ENCODE results near the gene GGTLC1. TPM values are rescaled to one million over a fixed set of nuclear protein-coding genes. Genes with fewer than 3 reads are reported as not detected.

Gene GGTLC1
- total RNA-seq, 1 experiment from 2014 or later = not detected

- no peaks in the 10 kb centered on the region for H3K27me3 ChIP-seq (ENCODE audit: insufficient read depth, low read length)
- no peak overlapping the region for H3K27ac Mint-ChIP-seq
- H2AFZ ChIP-seq (ENCODE audit: low read length) = no peak overlapping the region
- H2BK15ac ChIP-seq (ENCODE audit: low read depth, low read length) = no peak overlapping the region
- H3K36me3 Mint-ChIP-seq (ENCODE audit: insufficient read depth in 1 of 3, low read depth in 3 of 3) = no peaks in the 10 kb centered on the region; a peak in 1 of 7 replicates
- H3K79me2 ChIP-seq (ENCODE audit: insufficient read depth, low read length) = no peaks in the 10 kb centered on the region
- H3K56ac ChIP-seq (ENCODE audit: insufficient read length, low read depth, low read length) = no peak overlapping the region
- H3K79me1 ChIP-seq (ENCODE audit: insufficient read depth, low read depth, low read length, poor library complexity, severe bottlenecking) = no peaks in the 10 kb centered on the region
- H2AK5ac ChIP-seq (ENCODE audit: insufficient read length, low read length) = no peak overlapping the region
- no peak overlapping the region for H3K18ac ChIP-seq (ENCODE audit: insufficient read length, low read depth, low read length)
- no peak overlapping the region for H2BK120ac ChIP-seq (ENCODE audit: low read depth, low read length, poor library complexity, severe bottlenecking)
- no peak overlapping the region for H3K4me3 Mint-ChIP-seq
- no peak overlapping the region for H4K5ac ChIP-seq (ENCODE audit: insufficient read length, low read depth, low read length)
- no peak overlapping the region for H4K91ac ChIP-seq (ENCODE audit: insufficient read length, low read depth, low read length)
- no peak overlapping the region for H4K8ac ChIP-seq (replicated peaks; ENCODE audit: insufficient read length, low read depth, low read length)
- H3K23me2 ChIP-seq (ENCODE audit: insufficient read length, low read depth, low read length, poor library complexity, severe bottlenecking) = no peaks in the 10 kb centered on the region
- no peaks in the 10 kb centered on the region for H4K20me1 ChIP-seq (ENCODE audit: control insufficient read depth, insufficient read depth, insufficient read length)
- DNase-seq = no peak
- H3K9me3 Mint-ChIP-seq = no peaks in the 10 kb centered on the region; a peak in 2 of 5 replicates
- no peaks in the 10 kb centered on the region; the same call in none of the 2 replicates for H3K27me3 Mint-ChIP-seq (ENCODE audit: low read depth)
- H2BK20ac ChIP-seq (ENCODE audit: low read depth, low read length, poor library complexity, severe bottlenecking) = no peak overlapping the region
- H3K4ac ChIP-seq (ENCODE audit: low read depth, low read length) = no peak overlapping the region
- no peak overlapping the region for H3K14ac ChIP-seq (ENCODE audit: insufficient read depth, low read length)
- TF ChIP-seq CTCF (conservative IDR thresholded peaks at IDR 0.05) = no peak
- no peak overlapping the region for H3K9ac ChIP-seq (ENCODE audit: extremely low read depth, insufficient read length, low read length)
- no peaks in the 10 kb centered on the region; the same call in 1 of the 2 replicates for H3K4me1 ChIP-seq (ENCODE audit: insufficient read depth, low read length)
- H3K27ac ChIP-seq (ENCODE audit: insufficient read length, low read depth, low read length) = no peak overlapping the region
- H2BK5ac ChIP-seq (ENCODE audit: insufficient read length, low read length) = no peak overlapping the region
- H3K9me3 ChIP-seq (ENCODE audit: control insufficient read depth, low read depth, low read length) = no peaks in the 10 kb centered on the region
- no peak overlapping the region for H3T11ph ChIP-seq (ENCODE audit: low read length)
- peaks cover 15 to 27% of the 10 kb centered on the region in 2 experiments for H3K4me1 Mint-ChIP-seq
- no peak overlapping the region for H3K4me2 ChIP-seq (ENCODE audit: insufficient read depth, insufficient read length, low read length)
- WGBS (ENCODE audit: extremely low coverage, insufficient read length, low lambda C conversion rate) = no CpG with 5 or more reads among the region's 7 CpGs
- H2BK12ac ChIP-seq (ENCODE audit: insufficient read length, low read depth, low read length) = no peak overlapping the region
- H3K23ac ChIP-seq (ENCODE audit: insufficient read length, low read depth, low read length) = no peak overlapping the region
Observed at GRCh38 chr20:24001712-24002405, 13.3 kb upstream of the GGTLC1 start.
